Heart left ventricle (tissue), 13 donors: ENCODE measurements around the gene P2RX6.

ENCODE experiments used
- CTCF ChIP-seq, 12 donors: fragments of 200-600 bp; sonication (generic) in 4 of 12; IDR thresholded peaks; one replicate each; pipeline versions ENCODE4 v1.5.0 to v1.8.0; 2018 to 2022; ENCODE audit warnings: antibody characterized with exemption in 12 of 12, mild to moderate bottlenecking in 5 of 12
- POLR2A ChIP-seq, 2 donors: fragments of 450-650 bp; IDR thresholded peaks; one replicate each; pipeline ENCODE4 v1.6.1; 2017; ENCODE audit warnings: antibody characterized with exemption in 2 of 2, mild to moderate bottlenecking in 2 of 2, moderate library complexity in 2 of 2
- donor health status: ischemic (EF 13 %, LVEDD 7.1; RV severe dilation, severe dysfunction).
- donor health status: DM: no; HTN: yes; CAD: no.
- donor health status: DM: no; HTN: no; CAD: no.
- donor health status: ischemic (EF 25% LVEDD 6.9; RV normal size, moderate dysfunction).
- donor health status: ischemic (EF 25% LVEDD 5.7; RV mildly dilated, moderate dysfunction).
- donor health status: ischemic (EF 35%, LVEDD 5.7; RV mildly dilated, moderate dysfunction).
- donor health status: nonischemic (EF 11% LVEDD 7.7; RV severe dilation, severe dysfunction).
- donor health status: DM: yes; HTN: yes; CAD: no.
- donor health status: PGD.
- donor health status: ischemic (EF 29% LVEDD 5.4; RV normal size, mild dysfunction).
- donor health status: nonischemic (EF 23%, LVEDD 6.1; RV moderate dilation, normal function).

- no peak for TF ChIP-seq CTCF (IDR thresholded peaks at IDR 0.05)
- TF ChIP-seq POLR2A (IDR thresholded peaks at IDR 0.05): no peak
Measured at GRCh38 chr22:21038405-21038804, 23.4 kb downstream of the P2RX6 start.
